Parathyroid adenoma (tissue), 2 donors: Measurements from ENCODE around the gene CPE.

Experiments
- H2AFZ ChIP-seq: fragments of 300-600 bp; sonication (generic); one replicate; pipeline ENCODE4 v1.7.0; 2017; ENCODE audit warnings: antibody characterized with exemption, mild to moderate bottlenecking
- H3K27ac ChIP-seq: fragments of 300-600 bp; sonication (generic); one replicate; pipeline ENCODE4 v1.7.0; 2017
- H3K27me3 ChIP-seq: fragments of 300-600 bp; sonication (generic); one replicate; pipeline ENCODE4 v1.7.0; 2017; ENCODE audit warnings: low read length; ENCODE audit not compliant: control insufficient read depth, insufficient read depth
- H3K36me3 ChIP-seq: fragments of 300-600 bp; sonication (generic); one replicate; pipeline ENCODE4 v1.7.0; 2017; ENCODE audit warnings: low read length; ENCODE audit not compliant: control insufficient read depth, insufficient read depth
- H3K4me1 ChIP-seq: fragments of 300-600 bp; sonication (generic); one replicate; pipeline ENCODE4 v1.7.0; 2017; ENCODE audit warnings: control low read depth
- H3K4me2 ChIP-seq: fragments of 300-600 bp; sonication (generic); one replicate; pipeline ENCODE4 v1.7.0; 2017; ENCODE audit warnings: low read length
- H3K4me3 ChIP-seq: fragments of 300-600 bp; sonication (generic); one replicate; pipeline ENCODE4 v1.7.0; 2017; ENCODE audit warnings: low read depth, low read length
- H3K79me2 ChIP-seq: fragments of 300-600 bp; sonication (generic); one replicate; pipeline ENCODE4 v1.7.0; 2017; ENCODE audit warnings: control low read depth
- H3K9ac ChIP-seq: fragments of 300-600 bp; sonication (generic); one replicate; pipeline ENCODE4 v1.7.0; 2017; ENCODE audit warnings: mild to moderate bottlenecking
- H3K9me3 ChIP-seq: fragments of 300-600 bp; sonication (generic); one replicate; pipeline ENCODE4 v1.7.0; 2017; ENCODE audit warnings: low read length; ENCODE audit not compliant: control insufficient read depth
- CTCF ChIP-seq: fragments of 300-600 bp; sonication (generic); IDR thresholded peaks from one replicate; pipeline ENCODE4 v1.7.0; 2017; ENCODE audit warnings: antibody characterized with exemption, mild to moderate bottlenecking
- donor health status: primary hyperparathyroidism.

Gene CPE

GRCh38 chr4:165502916-165503907, 124.4 kb downstream of the CPE start:
- Histone ChIP-seq H3K4me2 (no peak overlapping the region), H3K4me3 (no peak overlapping the region), H3K36me3 (no peaks in the 10 kb centered on the region), H3K27me3 (no peaks in the 10 kb centered on the region), H3K9ac (no peak overlapping the region), H3K27ac (no peak overlapping the region), H2AFZ (no peak overlapping the region), H3K9me3 (no peaks in the 10 kb centered on the region), H3K4me1 (no peaks in the 10 kb centered on the region), H3K79me2 (no peaks in the 10 kb centered on the region)
- no peak for TF ChIP-seq CTCF

GRCh38 chr4:165504184-165504583, 125.4 kb downstream of the CPE start:
- no peak overlapping the region for H3K27ac ChIP-seq
- no peaks in the 10 kb centered on the region for H3K79me2 ChIP-seq
- no peak overlapping the region for H2AFZ ChIP-seq
- no peak overlapping the region for H3K4me2 ChIP-seq
- H3K4me1 ChIP-seq, result no peaks in the 10 kb centered on the region
- H3K9ac ChIP-seq, result no peak overlapping the region
- no peaks in the 10 kb centered on the region for H3K27me3 ChIP-seq
- H3K4me3 ChIP-seq, result no peak overlapping the region
- H3K9me3 ChIP-seq, result no peaks in the 10 kb centered on the region
- H3K36me3 ChIP-seq, result no peaks in the 10 kb centered on the region
- no peak for TF ChIP-seq CTCF

- H3K9me3 ChIP-seq, result no peaks in the 10 kb centered on the region
- TF ChIP-seq CTCF, result no peak
- H3K27me3 ChIP-seq, result no peaks in the 10 kb centered on the region
- H2AFZ ChIP-seq, result no peak overlapping the region
- H3K4me1 ChIP-seq, result no peaks in the 10 kb centered on the region
- no peak overlapping the region for H3K27ac ChIP-seq
- no peaks in the 10 kb centered on the region for H3K36me3 ChIP-seq
- no peak overlapping the region for H3K9ac ChIP-seq
- H3K4me3 ChIP-seq, result no peak overlapping the region
- no peak overlapping the region for H3K4me2 ChIP-seq
- no peaks in the 10 kb centered on the region for H3K79me2 ChIP-seq
These were observed 127.4 kb downstream of the CPE start for GRCh38 chr4:165505958-165506837.

GRCh38 chr4:165506849-165507248, 128.0 kb downstream of the CPE start:
- Histone ChIP-seq H3K9me3 (no peaks in the 10 kb centered on the region), H3K36me3 (no peaks in the 10 kb centered on the region), H3K27me3 (no peaks in the 10 kb centered on the region), H3K27ac (no peak overlapping the region), H3K4me1 (no peaks in the 10 kb centered on the region), H3K4me2 (no peak overlapping the region), H3K9ac (no peak overlapping the region), H3K4me3 (no peak overlapping the region), H3K79me2 (no peaks in the 10 kb centered on the region), H2AFZ (no peak overlapping the region)
- no peak for TF ChIP-seq CTCF
